Smooth muscle cell (in vitro differentiated cells): ENCODE results near the gene CCDC93. TPM values are rescaled to one million over a fixed set of nuclear protein-coding genes. Genes with fewer than 3 reads are reported as not detected.

Experiments used
- DNase-seq: peaks from one replicate; lab custom pipeline; 2025; ENCODE audit not compliant: unreplicated experiment; lab: John Stamatoyannopoulos, UW
- H2AFZ ChIP-seq: fragments of 200-600 bp; sonication (generic); 2 replicates; pipeline ENCODE4 v1.6.0; 2016; ENCODE audit warnings: antibody characterized with exemption, low read depth, mild to moderate bottlenecking
- H3F3A ChIP-seq: fragments of 200-600 bp; sonication (generic); 2 replicates; pipeline ENCODE4 v1.6.0; 2017; ENCODE audit warnings: antibody characterized with exemption, low read depth
- H3K27ac ChIP-seq: fragments of 200-600 bp; sonication (generic); 2 replicates; pipeline ENCODE4 v1.5.1; 2016; ENCODE audit warnings: low read depth, mild to moderate bottlenecking
- H3K27me3 ChIP-seq: fragments of 200-600 bp; sonication (generic); 2 replicates; pipeline ENCODE4 v1.6.1; 2016; ENCODE audit warnings: low read depth, mild to moderate bottlenecking
- H3K36me3 ChIP-seq: fragments of 200-600 bp; sonication (generic); 2 replicates; pipeline ENCODE4 v1.5.1; 2016; ENCODE audit warnings: low read depth
- H3K4me1 ChIP-seq: fragments of 200-600 bp; sonication (generic); 2 replicates; pipeline ENCODE4 v1.5.1; 2016; ENCODE audit warnings: low read depth
- H3K4me2 ChIP-seq: fragments of 200-600 bp; sonication (generic); 2 replicates; pipeline ENCODE4 v1.6.0; 2016; ENCODE audit warnings: mild to moderate bottlenecking
- H3K4me3 ChIP-seq: fragments of 200-600 bp; sonication (generic); 2 replicates; pipeline ENCODE4 v1.5.1; 2016; ENCODE audit warnings: mild to moderate bottlenecking
- H3K79me2 ChIP-seq: fragments of 200-600 bp; sonication (generic); 2 replicates; pipeline ENCODE4 v1.6.0; 2016; ENCODE audit warnings: low read depth, mild to moderate bottlenecking
- H3K9ac ChIP-seq: fragments of 200-600 bp; sonication (generic); 2 replicates; pipeline ENCODE4 v1.6.0; 2016; ENCODE audit warnings: low read depth
- H3K9me3 ChIP-seq: fragments of 200-600 bp; sonication (generic); replicated peaks from 2 replicates; pipeline ENCODE4 v1.5.1; 2016; ENCODE audit warnings: low read depth
- H4K20me1 ChIP-seq: fragments of 200-600 bp; sonication (generic); 2 replicates; pipeline ENCODE4 v1.6.0; 2016; ENCODE audit warnings: low read depth
- CTCF ChIP-seq: fragments of 200-600 bp; sonication (generic); IDR thresholded peaks from 2 replicates; pipeline ENCODE4 v1.5.1; 2017; ENCODE audit warnings: borderline replicate concordance, mild to moderate bottlenecking, antibody characterized with exemption; ENCODE audit not compliant: insufficient read depth, poor library complexity, severe bottlenecking
- WGBS: methylation state at CpG from one replicate; pipeline ENCODE4 v1.1.7; 2016; ENCODE audit warnings: low lambda C conversion rate; 5-methylcytosine and 5-hydroxymethylcytosine counted together
- polyA plus RNA-seq: library from polyadenylated mRNA; unstranded; fragments of >200 nt; fragmentation: Nextera tagmentation; extraction: Ambion mirVana; gene quantifications from 2 replicates; pipeline ENCODE4 v1.2.1, GENCODE V29; 2016
- total RNA-seq: library from RNA; depleted of rRNA; stranded (reverse); fragments of >200 nt; gene quantifications from 2 replicates; pipeline ENCODE4 v1.2.3, GENCODE V29; 2014

CCDC93 gene
- total and polyA plus RNA-seq, 2 experiments from 2014 or later = 9.5 to 13.2 TPM

GRCh38 chr2:118031566-118031965, 17.7 kb upstream of the CCDC93 start:
- TF ChIP-seq CTCF = no peak

GRCh38 chr2:118029025-118029424, 15.2 kb upstream of the CCDC93 start:
- no peak for DNase-seq
- H3K36me3 ChIP-seq = no peaks in the 10 kb centered on the region
- no peaks in the 10 kb centered on the region for H4K20me1 ChIP-seq
- H3K9ac ChIP-seq = no peak overlapping the region
- no peak overlapping the region for H3K27ac ChIP-seq
- H3K79me2 ChIP-seq = no peaks in the 10 kb centered on the region
- peaks cover 5% of the 10 kb centered on the region for H3K27me3 ChIP-seq
- no peak overlapping the region for H3K4me2 ChIP-seq
- no peaks in the 10 kb centered on the region for H3K4me1 ChIP-seq
- WGBS = 93% methylated on average over 6 of the region's 6 CpGs
- H2AFZ ChIP-seq = no peak overlapping the region
- TF ChIP-seq CTCF = no peak
- H3K9me3 ChIP-seq = no peaks in the 10 kb centered on the region
- H3F3A ChIP-seq = no peaks in the 10 kb centered on the region
- H3K4me3 ChIP-seq = no peak overlapping the region

More at GRCh38 chr2:118031566-118031965, 17.7 kb upstream of the CCDC93 start:
- H3F3A ChIP-seq = no peaks in the 10 kb centered on the region
- no peaks in the 10 kb centered on the region for H3K4me1 ChIP-seq
- no peaks in the 10 kb centered on the region for H4K20me1 ChIP-seq
- H3K36me3 ChIP-seq = no peaks in the 10 kb centered on the region
- no peak overlapping the region for H3K27ac ChIP-seq
- no peaks in the 10 kb centered on the region for H3K79me2 ChIP-seq
- no peaks in the 10 kb centered on the region for H3K9me3 ChIP-seq
- peaks cover 9% of the 10 kb centered on the region for H3K27me3 ChIP-seq
- H3K9ac ChIP-seq = no peak overlapping the region
- no peak for DNase-seq
- no peak overlapping the region for H2AFZ ChIP-seq
- no peak overlapping the region for H3K4me3 ChIP-seq
- H3K4me2 ChIP-seq = no peak overlapping the region

- Histone ChIP-seq H3K27me3 (no peaks in the 10 kb centered on the region), H3F3A (no peaks in the 10 kb centered on the region), H3K9me3 (no peaks in the 10 kb centered on the region), H3K4me2 (no peak overlapping the region), H4K20me1 (no peaks in the 10 kb centered on the region), H3K9ac (no peak overlapping the region), H3K36me3 (no peaks in the 10 kb centered on the region), H3K27ac (no peak overlapping the region), H2AFZ (no peak overlapping the region), H3K79me2 (no peaks in the 10 kb centered on the region), H3K4me3 (no peak overlapping the region), H3K4me1 (no peaks in the 10 kb centered on the region)
- TF ChIP-seq CTCF = no peak
- DNase-seq = no peak
These were observed 7.5 kb upstream of the CCDC93 start for GRCh38 chr2:118021356-118021755.

GRCh38 chr2:118019821-118020220, 6.0 kb upstream of the CCDC93 start:
- Histone ChIP-seq H3K4me1 (peaks cover 3% of the 10 kb centered on the region), H3K27ac (no peak overlapping the region), H3K36me3 (no peaks in the 10 kb centered on the region), H2AFZ (no peak overlapping the region), H3K4me2 (no peak overlapping the region), H3F3A (no peaks in the 10 kb centered on the region), H3K9me3 (no peaks in the 10 kb centered on the region), H3K27me3 (no peaks in the 10 kb centered on the region), H4K20me1 (no peaks in the 10 kb centered on the region), H3K4me3 (no peak overlapping the region), H3K9ac (no peak overlapping the region), H3K79me2 (no peaks in the 10 kb centered on the region)
- WGBS = 90% methylated on average over 1 of the region's 1 CpG
- DNase-seq = no peak
- no peak for TF ChIP-seq CTCF
